Calu3 (cell line): ENCODE data around the gene SLFN12L. TPM values are rescaled to one million over a fixed set of nuclear protein-coding genes. Genes with fewer than 3 reads are reported as not detected.

Experiments
- BruUV-seq: library from RNA; stranded (reverse); fragments of 400-500 nt; replicated peaks from 2 replicates; lab custom pipeline; 2021; lab: Mats Ljungman, UMichigan
- CTCF ChIA-PET: fragments of 300-600 bp; sonication (Branson Sonifier 250); formaldehyde crosslinking; loops from one replicate; lab custom pipeline; 2022; ENCODE audit warnings: antibody characterized with exemption; lab: Charles Lee
- DNase-seq: peaks from one replicate; pipeline ENCODE4 v3.0.0; 2022
- H3K27ac Mint-ChIP-seq: one replicate; pipeline ENCODE4 v1.8.0; 2022; ENCODE audit warnings: mixed read lengths; ENCODE audit not compliant: unreplicated experiment
- H3K27me3 Mint-ChIP-seq: one replicate; pipeline ENCODE4 v1.8.0; 2022; ENCODE audit warnings: mixed read lengths; ENCODE audit not compliant: unreplicated experiment
- H3K36me3 Mint-ChIP-seq: one replicate; pipeline ENCODE4 v1.8.0; 2022; ENCODE audit warnings: mild to moderate bottlenecking, moderate library complexity, mixed read lengths; ENCODE audit not compliant: insufficient read depth, unreplicated experiment
- H3K4me1 Mint-ChIP-seq: one replicate; pipeline ENCODE4 v1.8.0; 2022; ENCODE audit warnings: mild to moderate bottlenecking, low read depth, mixed read lengths; ENCODE audit not compliant: unreplicated experiment
- H3K4me3 Mint-ChIP-seq: one replicate; pipeline ENCODE4 v1.8.0; 2022; ENCODE audit warnings: mild to moderate bottlenecking, low read depth, moderate library complexity, mixed read lengths; ENCODE audit not compliant: unreplicated experiment
- H3K9me3 Mint-ChIP-seq: one replicate; pipeline ENCODE4 v1.8.0; 2022; ENCODE audit warnings: low read depth, mixed read lengths; ENCODE audit not compliant: unreplicated experiment
- intact Hi-C: fragments of 100-400 bp; cut with micrococcal nuclease; formaldehyde crosslinking; loops from one replicate; pipeline ENCODE4 v1.10.0; 2022; ENCODE audit not compliant: unreplicated experiment
- total RNA-seq: library from RNA; stranded (reverse); gene quantifications from 2 replicates; pipeline ENCODE4 v1.2.3, GENCODE V29; 2022
- TF ChIP-seq, protein P1 (sequence below): fragments of 200-600 bp; IDR thresholded peaks from one replicate; pipeline ENCODE4 v1.8.0; 2022; ENCODE audit warnings: antibody characterized with exemption; ENCODE audit not compliant: unreplicated experiment

SLFN12L gene
- total RNA-seq, 1 experiment from 2014 or later = 0.14 TPM

DNA sequence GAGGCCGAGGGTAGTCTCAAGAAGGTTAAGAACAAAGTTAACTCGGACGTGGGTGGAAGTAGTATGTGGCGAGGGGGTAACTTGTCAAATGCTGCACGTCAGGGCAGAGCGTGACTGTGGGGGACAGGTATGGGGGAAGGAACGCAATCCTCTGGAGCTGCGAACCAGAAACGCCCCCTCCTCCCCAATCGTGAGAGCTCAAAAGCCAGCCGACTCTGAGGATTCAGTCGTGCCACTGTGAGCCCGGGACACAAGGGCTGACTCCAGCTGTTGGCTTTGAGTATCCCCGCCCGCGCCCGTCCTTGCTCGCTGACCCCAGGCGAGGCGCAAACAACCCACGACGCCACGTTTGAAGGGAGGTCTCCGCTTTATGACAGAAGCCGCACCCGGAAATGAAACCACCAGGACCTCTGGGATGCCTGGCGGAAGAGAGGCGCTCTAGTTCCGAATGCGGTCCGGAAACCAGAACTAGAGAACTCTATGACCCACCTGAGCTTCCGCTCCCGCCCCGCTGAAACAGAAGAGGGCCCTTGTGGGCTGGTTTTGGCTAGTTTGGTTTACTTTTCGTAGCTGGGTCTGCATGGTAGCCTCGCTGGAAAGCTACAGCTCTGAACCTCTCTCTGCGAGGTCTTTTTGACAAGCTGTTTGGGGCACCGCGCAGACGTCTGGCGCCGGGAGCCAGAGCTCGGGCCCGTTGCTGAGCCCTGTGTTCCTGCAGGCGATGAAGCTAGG lies 40.9 kb upstream of the SLFN12L start, which contains the start of gene PEX12:
Gene PEX12 (minus strand): TSS at position 375 of the 732 bp plus-strand sequence. CDS start 550 bp downstream, outside the sequence.
- DNase-seq = peak; percentile 66
- intact Hi-C loops = no loop called here
- Mint-ChIP-seq H3K4me1 (no peaks in the 10 kb centered on the region), H3K27ac (peak within 1 kb of the TSS; percentile 63), H3K27me3 (peaks cover 5% of the 10 kb centered on the region), H3K4me3 (peak within 1 kb of the TSS; percentile 94), H3K36me3 (peaks cover 22% of the 10 kb centered on the region), H3K9me3 (no peaks in the 10 kb centered on the region)
- TSS peak; percentile 81 for BruUV-seq
- CTCF ChIA-PET = interaction anchor here (0.6 to 2.1 kb wide), 8 partner anchors 9 to 1078 kb away, joined by 3 to 6 read pairs (median 5); partner anchors contain the start of gene AP2B1
- TF ChIP-seq, protein P1, sequence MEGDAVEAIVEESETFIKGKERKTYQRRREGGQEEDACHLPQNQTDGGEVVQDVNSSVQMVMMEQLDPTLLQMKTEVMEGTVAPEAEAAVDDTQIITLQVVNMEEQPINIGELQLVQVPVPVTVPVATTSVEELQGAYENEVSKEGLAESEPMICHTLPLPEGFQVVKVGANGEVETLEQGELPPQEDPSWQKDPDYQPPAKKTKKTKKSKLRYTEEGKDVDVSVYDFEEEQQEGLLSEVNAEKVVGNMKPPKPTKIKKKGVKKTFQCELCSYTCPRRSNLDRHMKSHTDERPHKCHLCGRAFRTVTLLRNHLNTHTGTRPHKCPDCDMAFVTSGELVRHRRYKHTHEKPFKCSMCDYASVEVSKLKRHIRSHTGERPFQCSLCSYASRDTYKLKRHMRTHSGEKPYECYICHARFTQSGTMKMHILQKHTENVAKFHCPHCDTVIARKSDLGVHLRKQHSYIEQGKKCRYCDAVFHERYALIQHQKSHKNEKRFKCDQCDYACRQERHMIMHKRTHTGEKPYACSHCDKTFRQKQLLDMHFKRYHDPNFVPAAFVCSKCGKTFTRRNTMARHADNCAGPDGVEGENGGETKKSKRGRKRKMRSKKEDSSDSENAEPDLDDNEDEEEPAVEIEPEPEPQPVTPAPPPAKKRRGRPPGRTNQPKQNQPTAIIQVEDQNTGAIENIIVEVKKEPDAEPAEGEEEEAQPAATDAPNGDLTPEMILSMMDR = no peak

DNA sequence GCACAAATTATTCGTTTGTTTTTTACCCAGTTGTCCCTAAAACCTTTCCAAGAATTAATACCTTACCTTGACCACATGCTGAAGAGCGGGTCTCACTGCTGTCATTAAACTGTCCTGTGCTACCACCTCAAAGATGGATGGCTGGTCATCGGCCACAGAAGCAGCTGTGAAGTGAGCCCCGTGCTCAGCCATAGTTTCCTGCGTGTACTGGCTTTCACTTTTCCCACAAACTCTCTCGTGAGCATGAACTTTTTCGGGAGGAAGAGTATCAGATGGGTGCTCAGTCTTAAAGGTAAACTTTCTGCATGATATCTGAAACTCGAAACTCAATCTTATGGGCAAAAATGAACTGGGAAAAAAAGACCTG lies 40.3 kb upstream of the SLFN12L start:
- intact Hi-C loops = no loop called here
- H3K36me3 Mint-ChIP-seq = peaks cover 22% of the 10 kb centered on the region
- no TSS peak for BruUV-seq
- no peak for DNase-seq
- TF ChIP-seq, protein P1 = no peak
- no peaks in the 10 kb centered on the region for H3K9me3 Mint-ChIP-seq
- CTCF ChIA-PET = interaction anchor here (1.0 to 2.1 kb wide), 6 partner anchors 9 to 320 kb away, joined by 3 to 6 read pairs (median 5); partner anchors contain the start of gene AP2B1
- H3K4me1 Mint-ChIP-seq = no peaks in the 10 kb centered on the region
- H3K4me3 Mint-ChIP-seq = peak overlapping the region; percentile 94
- peak overlapping the region; percentile 63 for H3K27ac Mint-ChIP-seq
- no peaks in the 10 kb centered on the region for H3K27me3 Mint-ChIP-seq

GRCh38 chr17:35575759-35576158 lies 38.3 kb upstream of the SLFN12L start:
- Mint-ChIP-seq H3K4me1 (peaks cover 3% of the 10 kb centered on the region), H3K36me3 (peaks cover 22% of the 10 kb centered on the region), H3K4me3 (no peak overlapping the region), H3K27me3 (no peaks in the 10 kb centered on the region), H3K27ac (peak overlapping the region; percentile 11), H3K9me3 (no peaks in the 10 kb centered on the region)
- BruUV-seq = no TSS peak
- CTCF ChIA-PET = interaction anchor here (1.2 kb wide), 1 partner anchor 409 kb away, joined by 3 read pairs; no protein-coding TSS in a partner anchor
- intact Hi-C loops = no loop called here
- no peak for DNase-seq
- TF ChIP-seq, protein P1 = no peak

- Mint-ChIP-seq H3K27ac (peak overlapping the region; percentile 39), H3K4me3 (peak overlapping the region; percentile 77), H3K27me3 (no peaks in the 10 kb centered on the region), H3K9me3 (no peaks in the 10 kb centered on the region), H3K4me1 (peaks cover 19% of the 10 kb centered on the region), H3K36me3 (peaks cover 30% of the 10 kb centered on the region)
- BruUV-seq = no TSS peak
- TF ChIP-seq, protein P1 = no peak
- DNase-seq = no peak
- intact Hi-C loops = no loop called here
- CTCF ChIA-PET = interaction anchor here (0.6 to 1.8 kb wide), 2 partner anchors 9 to 30 kb away, joined by 3 to 5 read pairs; partner anchors contain the start of gene PEX12
Measured at GRCh38 chr17:35569405-35569804, 31.9 kb upstream of the SLFN12L start.
